HepG2 (cell line): ENCODE data around the gene TMEM14B. TPM values are rescaled to one million over a fixed set of nuclear protein-coding genes. Genes with fewer than 3 reads are reported as not detected.

ENCODE experiments used
- DR1 ChIP-seq: sonication (generic); formaldehyde crosslinking; IDR thresholded peaks from 2 replicates; pipeline ENCODE4 v1.8.0; 2021; ENCODE audit warnings: mild to moderate bottlenecking, missing genetic modification reagents, inconsistent platforms
- MED13 ChIP-seq: sonication (generic); formaldehyde crosslinking; IDR thresholded peaks from 2 replicates; pipeline ENCODE4 v1.5.0; 2020; ENCODE audit warnings: missing genetic modification reagents
- MEF2D ChIP-seq: sonication (generic); formaldehyde crosslinking; IDR thresholded peaks from 2 replicates; pipeline ENCODE4 v1.5.1; 2020; ENCODE audit warnings: mild to moderate bottlenecking, missing genetic modification reagents
- NAIF1 ChIP-seq: sonication (generic); formaldehyde crosslinking; IDR thresholded peaks from 2 replicates; pipeline ENCODE4 v1.5.0; 2020; ENCODE audit warnings: mild to moderate bottlenecking, missing genetic modification reagents, borderline replicate concordance
- NR2C2 ChIP-seq: sonication (generic); formaldehyde crosslinking; IDR thresholded peaks from 2 replicates; pipeline ENCODE4 v1.4.0; 2020; ENCODE audit warnings: missing genetic modification reagents, mild to moderate bottlenecking, moderate library complexity, borderline replicate concordance
- PHF5A ChIP-seq: IDR thresholded peaks from one replicate; pipeline ENCODE4 v1.6.1; 2018; ENCODE audit warnings: low read depth, missing genetic modification reagents; ENCODE audit not compliant: unreplicated experiment
- POLR2G ChIP-seq: fragments of 200-400 bp; formaldehyde crosslinking; IDR thresholded peaks from 2 replicates; pipeline ENCODE4 v1.6.1; 2018; ENCODE audit warnings: mild to moderate bottlenecking, low read depth, low read length, moderate library complexity
- RBM22 ChIP-seq: fragments of 200-400 bp; formaldehyde crosslinking; optimal IDR thresholded peaks from 2 replicates; pipeline ENCODE3; 2017; ENCODE audit warnings: mild to moderate bottlenecking, low read length, moderate library complexity
- RFX1 ChIP-seq: fragments of 450-650 bp; IDR thresholded peaks from 2 replicates; pipeline ENCODE4 v1.6.1; 2017
- SOX13 ChIP-seq, 3 experiments: fragments of 450-650 bp in 1 of 3; sonication (generic) in 1 of 3; formaldehyde crosslinking in 1 of 3; IDR thresholded peaks in 2 of 3; conservative IDR thresholded peaks in 1 of 3; 2 replicates each; pipeline versions ENCODE4 v1.5.0 to v1.6.1; 2016 to 2020; ENCODE audit warnings: antibody characterized with exemption in 1 of 3, mild to moderate bottlenecking in 1 of 3, missing compliant biosample characterization in 1 of 3, missing genetic modification reagents in 1 of 3, moderate library complexity in 1 of 3
- SRSF4 ChIP-seq: fragments of 200-400 bp; formaldehyde crosslinking; IDR thresholded peaks from one replicate; pipeline ENCODE4 v1.6.1; 2018; ENCODE audit warnings: mild to moderate bottlenecking, low read depth, low read length, moderate library complexity; ENCODE audit not compliant: poor library complexity, severe bottlenecking
- ZEB1 ChIP-seq: IDR thresholded peaks from 2 replicates; pipeline ENCODE4 v1.6.1; 2012; ENCODE audit warnings: mild to moderate bottlenecking, low read depth, inconsistent platforms; ENCODE audit not compliant: insufficient replicate concordance
- ZFP36L2 ChIP-seq: sonication (generic); formaldehyde crosslinking; IDR thresholded peaks from 2 replicates; pipeline ENCODE4 v1.4.0; 2020; ENCODE audit warnings: missing genetic modification reagents
- ZMAT3 ChIP-seq: sonication (generic); formaldehyde crosslinking; conservative IDR thresholded peaks from 2 replicates; pipeline ENCODE4 v1.7.0; 2021; ENCODE audit warnings: missing genetic modification reagents
- ZNF101 ChIP-seq: sonication (generic); formaldehyde crosslinking; IDR thresholded peaks from 2 replicates; pipeline ENCODE4 v1.4.0; 2020; ENCODE audit warnings: mild to moderate bottlenecking, low read depth, missing genetic modification reagents, borderline replicate concordance
- ZNF12 ChIP-seq: sonication (generic); formaldehyde crosslinking; IDR thresholded peaks from 2 replicates; pipeline ENCODE4 v1.5.0; 2020; ENCODE audit warnings: missing genetic modification reagents
- ZNF205 ChIP-seq: IDR thresholded peaks from 2 replicates; pipeline ENCODE4 v1.6.1; 2018; ENCODE audit warnings: missing biosample characterization, missing genetic modification reagents
- ZNF232 ChIP-seq: sonication (generic); formaldehyde crosslinking; IDR thresholded peaks from 2 replicates; pipeline ENCODE4 v1.4.0; 2020; ENCODE audit warnings: missing genetic modification reagents, borderline replicate concordance
- ZNF24 ChIP-seq: fragments of 450-650 bp; IDR thresholded peaks from 2 replicates; pipeline ENCODE4 v1.6.1; 2017; ENCODE audit warnings: antibody characterized with exemption, mild to moderate bottlenecking
- ZNF562 ChIP-seq: sonication (generic); formaldehyde crosslinking; IDR thresholded peaks from 2 replicates; pipeline ENCODE4 v1.8.0; 2022; ENCODE audit warnings: missing genetic modification reagents, borderline replicate concordance
- ZNF724P ChIP-seq: sonication (generic); formaldehyde crosslinking; IDR thresholded peaks from 2 replicates; pipeline ENCODE4 v1.8.0; 2022; ENCODE audit warnings: missing genetic modification reagents, borderline replicate concordance
- ZNF788 ChIP-seq: sonication (generic); formaldehyde crosslinking; IDR thresholded peaks from 2 replicates; pipeline ENCODE4 v1.5.0; 2020; ENCODE audit warnings: mild to moderate bottlenecking, missing genetic modification reagents, borderline replicate concordance
- polyA plus RNA-seq, 8 experiments: library from polyadenylated mRNA; depleted of rRNA in 3 of 8; stranded (reverse) in 7 of 8; unstranded in 1 of 8; fragments of >200 nt; fragmentation: Illumina TruSeq in 4 of 8; extraction: Trizol in 4 of 8; gene quantifications; 2 replicates each; pipeline versions ENCODE4 v1.2.1 to v1.2.3, GENCODE V29; 2011 to 2016; ENCODE audit warnings: low read depth in 4 of 8, missing spikeins in 1 of 8, mixed read lengths in 1 of 8; ENCODE audit not compliant: insufficient read depth in 1 of 8
- total RNA-seq, 5 experiments: library from RNA; depleted of rRNA; stranded (reverse); fragments of >200 nt; fragmentation: Illumina TruSeq; extraction: Trizol; gene quantifications; 2 replicates each; pipeline ENCODE4 v1.2.3, GENCODE V29; 2016; ENCODE audit warnings: low read depth in 1 of 5
- TF ChIP-seq, protein P1 (sequence below): IDR thresholded peaks from 2 replicates; pipeline ENCODE4 v1.6.1; 2016; ENCODE audit warnings: missing genetic modification reagents, missing compliant biosample characterization
- TF ChIP-seq, protein P2 (sequence below): sonication (generic); formaldehyde crosslinking; IDR thresholded peaks from 2 replicates; pipeline ENCODE4 v1.9.0; 2021; ENCODE audit warnings: missing genetic modification reagents, borderline replicate concordance
- TF ChIP-seq, protein P3 (sequence below): sonication (generic); formaldehyde crosslinking; IDR thresholded peaks from 2 replicates; pipeline ENCODE4 v1.4.0; 2020; ENCODE audit warnings: mild to moderate bottlenecking, low read depth, missing genetic modification reagents
- TF ChIP-seq, protein P4 (sequence below): IDR thresholded peaks from 2 replicates; pipeline ENCODE4 v1.6.1; 2016

TMEM14B gene
- total and polyA plus RNA-seq, 2 of the 13 experiments (the other 11 are each of a cell fraction or from before 2014, with no cell fraction given): 133 to 200 TPM

DNA sequence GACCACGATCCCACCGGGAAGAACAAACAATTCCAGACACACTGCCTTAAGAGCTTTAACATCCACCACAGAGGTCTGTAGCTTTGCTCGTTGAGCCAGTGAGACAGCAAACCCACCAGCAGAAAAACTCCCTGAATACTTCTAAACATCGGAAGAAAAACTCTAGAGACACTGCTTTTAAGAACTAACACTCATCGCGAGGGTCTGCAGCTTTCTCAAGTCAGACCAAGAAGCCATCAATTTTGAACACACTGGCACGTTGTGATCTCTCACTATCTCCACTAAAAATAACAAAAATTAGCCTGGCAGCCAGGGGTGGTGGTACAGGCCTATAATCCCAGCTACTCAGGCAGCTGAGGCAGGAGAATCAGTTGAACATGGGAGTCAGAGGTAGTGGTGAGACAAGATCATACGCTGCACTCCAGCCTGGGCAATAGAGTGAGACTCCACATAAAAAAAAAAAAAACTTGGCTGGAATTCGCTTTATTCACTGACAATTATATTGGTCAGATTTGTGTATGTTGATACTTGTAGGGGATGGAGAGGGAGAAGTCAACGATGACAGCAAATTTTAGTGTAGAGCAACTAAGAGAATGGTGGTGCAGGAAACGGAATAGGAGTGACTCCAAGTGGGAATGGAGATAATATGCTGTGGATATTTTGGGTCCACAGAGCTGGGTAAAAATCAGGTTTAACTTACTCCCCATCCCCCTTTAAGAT is 25.6 kb upstream of the TMEM14B start (continued):
- peak; percentile 82 for TF ChIP-seq POLR2G
- TF ChIP-seq ZEB1: no peak
- TF ChIP-seq, protein P1, sequence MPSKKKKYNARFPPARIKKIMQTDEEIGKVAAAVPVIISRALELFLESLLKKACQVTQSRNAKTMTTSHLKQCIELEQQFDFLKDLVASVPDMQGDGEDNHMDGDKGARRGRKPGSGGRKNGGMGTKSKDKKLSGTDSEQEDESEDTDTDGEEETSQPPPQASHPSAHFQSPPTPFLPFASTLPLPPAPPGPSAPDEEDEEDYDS (CRISPR knock-in tag): no peak
- no peak for TF ChIP-seq ZNF232 (CRISPR knock-in tag)
- no peak for TF ChIP-seq SOX13 (IDR thresholded peaks at IDR 0.05)
- TF ChIP-seq SOX13 (CRISPR knock-in tag; conservative IDR thresholded peaks at IDR 0.05 in 1 of 2, IDR thresholded peaks at IDR 0.05 in 1 of 2): 0 out of 4 replicates have a peak, but pooled peaks of 1 of the 2 experiments have one; percentile 8
- no peak for TF ChIP-seq PHF5A (CRISPR knock-in tag)
- TF ChIP-seq, protein P2, sequence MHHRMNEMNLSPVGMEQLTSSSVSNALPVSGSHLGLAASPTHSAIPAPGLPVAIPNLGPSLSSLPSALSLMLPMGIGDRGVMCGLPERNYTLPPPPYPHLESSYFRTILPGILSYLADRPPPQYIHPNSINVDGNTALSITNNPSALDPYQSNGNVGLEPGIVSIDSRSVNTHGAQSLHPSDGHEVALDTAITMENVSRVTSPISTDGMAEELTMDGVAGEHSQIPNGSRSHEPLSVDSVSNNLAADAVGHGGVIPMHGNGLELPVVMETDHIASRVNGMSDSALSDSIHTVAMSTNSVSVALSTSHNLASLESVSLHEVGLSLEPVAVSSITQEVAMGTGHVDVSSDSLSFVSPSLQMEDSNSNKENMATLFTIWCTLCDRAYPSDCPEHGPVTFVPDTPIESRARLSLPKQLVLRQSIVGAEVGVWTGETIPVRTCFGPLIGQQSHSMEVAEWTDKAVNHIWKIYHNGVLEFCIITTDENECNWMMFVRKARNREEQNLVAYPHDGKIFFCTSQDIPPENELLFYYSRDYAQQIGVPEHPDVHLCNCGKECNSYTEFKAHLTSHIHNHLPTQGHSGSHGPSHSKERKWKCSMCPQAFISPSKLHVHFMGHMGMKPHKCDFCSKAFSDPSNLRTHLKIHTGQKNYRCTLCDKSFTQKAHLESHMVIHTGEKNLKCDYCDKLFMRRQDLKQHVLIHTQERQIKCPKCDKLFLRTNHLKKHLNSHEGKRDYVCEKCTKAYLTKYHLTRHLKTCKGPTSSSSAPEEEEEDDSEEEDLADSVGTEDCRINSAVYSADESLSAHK (CRISPR knock-in tag): no peak
- TF ChIP-seq, protein P3, sequence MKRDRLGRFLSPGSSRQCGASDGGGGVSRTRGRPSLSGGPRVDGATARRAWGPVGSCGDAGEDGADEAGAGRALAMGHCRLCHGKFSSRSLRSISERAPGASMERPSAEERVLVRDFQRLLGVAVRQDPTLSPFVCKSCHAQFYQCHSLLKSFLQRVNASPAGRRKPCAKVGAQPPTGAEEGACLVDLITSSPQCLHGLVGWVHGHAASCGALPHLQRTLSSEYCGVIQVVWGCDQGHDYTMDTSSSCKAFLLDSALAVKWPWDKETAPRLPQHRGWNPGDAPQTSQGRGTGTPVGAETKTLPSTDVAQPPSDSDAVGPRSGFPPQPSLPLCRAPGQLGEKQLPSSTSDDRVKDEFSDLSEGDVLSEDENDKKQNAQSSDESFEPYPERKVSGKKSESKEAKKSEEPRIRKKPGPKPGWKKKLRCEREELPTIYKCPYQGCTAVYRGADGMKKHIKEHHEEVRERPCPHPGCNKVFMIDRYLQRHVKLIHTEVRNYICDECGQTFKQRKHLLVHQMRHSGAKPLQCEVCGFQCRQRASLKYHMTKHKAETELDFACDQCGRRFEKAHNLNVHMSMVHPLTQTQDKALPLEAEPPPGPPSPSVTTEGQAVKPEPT (CRISPR knock-in tag): no peak
- no peak for TF ChIP-seq RFX1
- no peak for TF ChIP-seq MEF2D (CRISPR knock-in tag)
- no peak for TF ChIP-seq ZNF788 (CRISPR knock-in tag)
- TF ChIP-seq DR1 (CRISPR knock-in tag): no peak
- TF ChIP-seq ZFP36L2: no peak
- no peak for TF ChIP-seq ZNF562
- no peak for TF ChIP-seq ZNF205 (CRISPR knock-in tag)
- no peak for TF ChIP-seq ZNF101 (CRISPR knock-in tag)
- TF ChIP-seq RBM22: peak; percentile 98
- TF ChIP-seq, protein P4, sequence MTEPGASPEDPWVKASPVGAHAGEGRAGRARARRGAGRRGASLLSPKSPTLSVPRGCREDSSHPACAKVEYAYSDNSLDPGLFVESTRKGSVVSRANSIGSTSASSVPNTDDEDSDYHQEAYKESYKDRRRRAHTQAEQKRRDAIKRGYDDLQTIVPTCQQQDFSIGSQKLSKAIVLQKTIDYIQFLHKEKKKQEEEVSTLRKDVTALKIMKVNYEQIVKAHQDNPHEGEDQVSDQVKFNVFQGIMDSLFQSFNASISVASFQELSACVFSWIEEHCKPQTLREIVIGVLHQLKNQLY: no peak; the same call in 1 of the 2 replicates
- TF ChIP-seq NAIF1 (CRISPR knock-in tag): no peak
- TF ChIP-seq ZNF12 (CRISPR knock-in tag): no peak
- no peak for TF ChIP-seq SRSF4
- TF ChIP-seq NR2C2 (CRISPR knock-in tag): no peak
- TF ChIP-seq ZMAT3 (CRISPR knock-in tag): 0 out of 2 replicates have a peak, but pooled peaks have one; percentile 15
- 0 out of 2 replicates have a peak, but pooled peaks have one; percentile 28 for TF ChIP-seq MED13 (CRISPR knock-in tag)
- TF ChIP-seq ZNF24: no peak
- no peak for TF ChIP-seq ZNF724P (CRISPR knock-in tag)
